Endothelial cell of umbilical vein (primary cell): ENCODE measurements around the gene SUPT5H.

Experiments
- CTCF ChIP-seq, 2 donors: IDR thresholded peaks; 1 replicate in 1 of 2; 2 replicates in 1 of 2; pipeline ENCODE4 v1.5.1; 2011; ENCODE audit warnings: low read length in 2 of 2, mild to moderate bottlenecking in 2 of 2, moderate library complexity in 2 of 2, control low read depth in 1 of 2, inconsistent platforms in 1 of 2, low read depth in 1 of 2; ENCODE audit not compliant: insufficient read depth in 1 of 2; ENCODE audit errors: extremely low read depth in 1 of 2
- EZH2 ChIP-seq: IDR thresholded peaks from 2 replicates; pipeline ENCODE4 v1.6.1; 2012; ENCODE audit warnings: borderline replicate concordance, low read depth, mild to moderate bottlenecking, moderate library complexity, low read length, inconsistent platforms; ENCODE audit not compliant: severe bottlenecking
- FOS ChIP-seq: IDR thresholded peaks from 2 replicates; pipeline ENCODE4 v1.6.1; 2011; ENCODE audit warnings: mild to moderate bottlenecking, low read length, moderate library complexity, borderline replicate concordance; ENCODE audit not compliant: insufficient read depth
- GATA2 ChIP-seq: IDR thresholded peaks from 2 replicates; pipeline ENCODE4 v1.7.0; 2011; ENCODE audit warnings: low read depth, mild to moderate bottlenecking, moderate library complexity, mixed read lengths, low read length; ENCODE audit not compliant: insufficient read length, insufficient read depth
- JUN ChIP-seq: IDR thresholded peaks from 2 replicates; pipeline ENCODE4 v1.6.1; 2011; ENCODE audit warnings: borderline replicate concordance, low read depth; ENCODE audit not compliant: insufficient read length, insufficient read depth
- MAX ChIP-seq: IDR thresholded peaks from 2 replicates; pipeline ENCODE4 v1.6.1; 2011; ENCODE audit not compliant: insufficient read depth, insufficient read length
- MYC ChIP-seq: IDR thresholded peaks from one replicate; pipeline ENCODE4 v1.6.1; 2011; ENCODE audit warnings: mild to moderate bottlenecking, low read depth, low read length
- POLR2A ChIP-seq: IDR thresholded peaks from 2 replicates; pipeline ENCODE4 v1.6.1; 2012; ENCODE audit warnings: low read depth, mild to moderate bottlenecking, control low read depth, low read length
- POLR2AphosphoS5 ChIP-seq: IDR thresholded peaks from 2 replicates; pipeline ENCODE4 v1.6.1; 2012; ENCODE audit warnings: low read depth, mild to moderate bottlenecking, control low read depth, low read length, moderate library complexity; ENCODE audit not compliant: insufficient read depth

GRCh38 chr19:39444598-39445195 lies 685 bp upstream of the SUPT5H start:
- no peak for TF ChIP-seq CTCF (IDR thresholded peaks at IDR 0.05; ENCODE audit: extremely low read depth in 1 of 2, insufficient read depth in 1 of 2, low read depth in 1 of 2, low read length in 2 of 2)
- TF ChIP-seq POLR2A, result no peak
- no peak for TF ChIP-seq JUN
- TF ChIP-seq MYC, result no peak
- TF ChIP-seq EZH2, result no peak
- no peak for TF ChIP-seq GATA2
- TF ChIP-seq MAX, result no peak
- no peak for TF ChIP-seq POLR2AphosphoS5
- no peak for TF ChIP-seq FOS
